ENCODE data around the gene PPP1CB.

DNA sequence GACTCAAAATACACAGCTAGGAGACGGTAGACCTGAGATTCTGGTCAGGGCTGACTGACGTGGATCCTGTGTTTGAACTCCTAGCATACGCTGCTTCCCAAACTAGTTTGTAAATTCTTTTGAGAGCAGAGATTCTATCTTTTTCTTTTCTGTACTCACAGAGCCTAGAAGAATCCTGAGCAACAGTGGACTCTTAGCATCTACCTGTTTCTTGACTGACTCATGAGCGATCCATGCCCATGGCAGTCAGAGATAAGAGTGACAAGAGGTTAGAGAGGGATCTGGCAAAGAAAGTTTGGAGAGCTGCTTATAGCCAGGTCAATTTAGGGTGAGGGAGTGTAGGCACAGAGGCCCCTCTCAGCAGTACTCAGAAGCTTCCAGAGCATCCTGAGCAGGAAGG lies 41.1 kb upstream of the PPP1CB start:
- TF ChIP-seq POLR2A (IDR thresholded peaks at IDR 0.05; ENCODE audit: low read depth, low read length) (no peak), POLR2AphosphoS5 (IDR thresholded peaks at IDR 0.05; ENCODE audit: low read depth, low read length) (no peak)

All from GM12892 (cell line).